ENCODE results near the gene FOSL1. TPM values are rescaled to one million over a fixed set of nuclear protein-coding genes. Genes with fewer than 3 reads are reported as not detected.

FOSL1 gene
- total and polyA plus RNA-seq, 2 experiments from 2014 or later, result 14.6 to 17.1 TPM

- DNase-seq (ENCODE audit: low spot score) (peak; percentile 83), ATAC-seq (peak; percentile 15)
- Histone ChIP-seq H3K79me2 (replicated peaks; ENCODE audit: insufficient read depth) (peaks cover 10% of the 10 kb centered on the region), H3K36me3 (ENCODE audit: insufficient read depth) (peaks cover 3% of the 10 kb centered on the region; the same call in 1 of the 2 replicates), H4K20me1 (replicated peaks; ENCODE audit: insufficient read depth) (peaks cover 12% of the 10 kb centered on the region), H3F3A (replicated peaks; ENCODE audit: low read depth) (peaks cover 34% of the 10 kb centered on the region), H2AFZ (no peak overlapping the region; the same call in 1 of the 2 replicates), H3K4me3 (peak overlapping the region; percentile 93), H3K4me2 (peak overlapping the region; percentile 89), H3K4me1 (ENCODE audit: insufficient read depth) (peaks cover 32% of the 10 kb centered on the region), H3K27ac (ENCODE audit: low read depth) (no peak overlapping the region), H3K27me3 (ENCODE audit: insufficient read depth) (peaks cover 25% of the 10 kb centered on the region), H3K9me2 (ENCODE audit: insufficient read depth) (no peaks in the 10 kb centered on the region)
- Mint-ChIP-seq H3K27ac (no peak overlapping the region), H3K4me1 (peaks cover 40% of the 10 kb centered on the region), H3K36me3 (ENCODE audit: low read depth) (peaks cover 17% of the 10 kb centered on the region), H3K9me3 (peaks cover 2% of the 10 kb centered on the region; the same call in 1 of the 3 replicates), H3K27me3 (ENCODE audit: insufficient read depth, low read depth, poor library complexity) (peaks cover 39% of the 10 kb centered on the region), H3K4me3 (peak overlapping the region; percentile 81)
- TF ChIP-seq, protein P1, sequence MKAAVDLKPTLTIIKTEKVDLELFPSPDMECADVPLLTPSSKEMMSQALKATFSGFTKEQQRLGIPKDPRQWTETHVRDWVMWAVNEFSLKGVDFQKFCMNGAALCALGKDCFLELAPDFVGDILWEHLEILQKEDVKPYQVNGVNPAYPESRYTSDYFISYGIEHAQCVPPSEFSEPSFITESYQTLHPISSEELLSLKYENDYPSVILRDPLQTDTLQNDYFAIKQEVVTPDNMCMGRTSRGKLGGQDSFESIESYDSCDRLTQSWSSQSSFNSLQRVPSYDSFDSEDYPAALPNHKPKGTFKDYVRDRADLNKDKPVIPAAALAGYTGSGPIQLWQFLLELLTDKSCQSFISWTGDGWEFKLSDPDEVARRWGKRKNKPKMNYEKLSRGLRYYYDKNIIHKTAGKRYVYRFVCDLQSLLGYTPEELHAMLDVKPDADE (IDR thresholded peaks at IDR 0.05), result peak; percentile 64
- TF ChIP-seq ZNF462 (CRISPR knock-in tag; IDR thresholded peaks at IDR 0.05), result no peak
- TF ChIP-seq NANOG (IDR thresholded peaks at IDR 0.05; ENCODE audit: borderline replicate concordance), result no peak
- no peak for TF ChIP-seq ZNF331 (CRISPR knock-in tag; IDR thresholded peaks at IDR 0.05; ENCODE audit: low read depth)
- TF ChIP-seq CTCF (conservative IDR thresholded peaks at IDR 0.05; ENCODE audit: low read depth in 2 of 2), result peak; percentile 58 to 73
- no peak for TF ChIP-seq CREB1 (CRISPR knock-in tag; IDR thresholded peaks at IDR 0.05; ENCODE audit: low read depth)
- no peak for TF ChIP-seq ZNF114 (CRISPR knock-in tag; IDR thresholded peaks at IDR 0.05)
- TF ChIP-seq EZH2phosphoT487 (IDR thresholded peaks at IDR 0.05; ENCODE audit: unreplicated experiment), result no peak
- no peak for TF ChIP-seq JUNB (IDR thresholded peaks at IDR 0.05; ENCODE audit: unreplicated experiment)
- peak; percentile 71 for TF ChIP-seq POLR2AphosphoS5 (IDR thresholded peaks at IDR 0.05; ENCODE audit: low read depth)
- TF ChIP-seq, protein P2, sequence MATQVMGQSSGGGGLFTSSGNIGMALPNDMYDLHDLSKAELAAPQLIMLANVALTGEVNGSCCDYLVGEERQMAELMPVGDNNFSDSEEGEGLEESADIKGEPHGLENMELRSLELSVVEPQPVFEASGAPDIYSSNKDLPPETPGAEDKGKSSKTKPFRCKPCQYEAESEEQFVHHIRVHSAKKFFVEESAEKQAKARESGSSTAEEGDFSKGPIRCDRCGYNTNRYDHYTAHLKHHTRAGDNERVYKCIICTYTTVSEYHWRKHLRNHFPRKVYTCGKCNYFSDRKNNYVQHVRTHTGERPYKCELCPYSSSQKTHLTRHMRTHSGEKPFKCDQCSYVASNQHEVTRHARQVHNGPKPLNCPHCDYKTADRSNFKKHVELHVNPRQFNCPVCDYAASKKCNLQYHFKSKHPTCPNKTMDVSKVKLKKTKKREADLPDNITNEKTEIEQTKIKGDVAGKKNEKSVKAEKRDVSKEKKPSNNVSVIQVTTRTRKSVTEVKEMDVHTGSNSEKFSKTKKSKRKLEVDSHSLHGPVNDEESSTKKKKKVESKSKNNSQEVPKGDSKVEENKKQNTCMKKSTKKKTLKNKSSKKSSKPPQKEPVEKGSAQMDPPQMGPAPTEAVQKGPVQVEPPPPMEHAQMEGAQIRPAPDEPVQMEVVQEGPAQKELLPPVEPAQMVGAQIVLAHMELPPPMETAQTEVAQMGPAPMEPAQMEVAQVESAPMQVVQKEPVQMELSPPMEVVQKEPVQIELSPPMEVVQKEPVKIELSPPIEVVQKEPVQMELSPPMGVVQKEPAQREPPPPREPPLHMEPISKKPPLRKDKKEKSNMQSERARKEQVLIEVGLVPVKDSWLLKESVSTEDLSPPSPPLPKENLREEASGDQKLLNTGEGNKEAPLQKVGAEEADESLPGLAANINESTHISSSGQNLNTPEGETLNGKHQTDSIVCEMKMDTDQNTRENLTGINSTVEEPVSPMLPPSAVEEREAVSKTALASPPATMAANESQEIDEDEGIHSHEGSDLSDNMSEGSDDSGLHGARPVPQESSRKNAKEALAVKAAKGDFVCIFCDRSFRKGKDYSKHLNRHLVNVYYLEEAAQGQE (IDR thresholded peaks at IDR 0.05; ENCODE audit: unreplicated experiment), result no peak
- no peak for TF ChIP-seq EZH2 (IDR thresholded peaks at IDR 0.05; ENCODE audit: low read depth, unreplicated experiment)
These were observed 8.7 kb downstream of the FOSL1 start for GRCh38 chr11:65891219-65892136.

Data from GM23338 (cell line).